SU-DHL-6 (cell line): Measurements from ENCODE around the gene NIPSNAP2.

Experiments used
- H2AFZ ChIP-seq: fragments of 200-600 bp; sonication (generic); 2 replicates; pipeline ENCODE4 v1.6.1; 2014; ENCODE audit warnings: low read depth, mild to moderate bottlenecking, moderate library complexity, mixed read lengths, antibody characterized with exemption, low read length; ENCODE audit not compliant: severe bottlenecking
- H3F3A ChIP-seq: fragments of 200-600 bp; shearing (Covaris generic); 2 replicates; pipeline ENCODE4 v1.6.0; 2016; ENCODE audit warnings: antibody characterized with exemption, mild to moderate bottlenecking; ENCODE audit not compliant: insufficient read depth
- H3K27ac ChIP-seq: fragments of 200-600 bp; sonication (generic); 2 replicates; pipeline ENCODE4 v1.5.1; 2016; ENCODE audit warnings: low read depth, mild to moderate bottlenecking, low read length, moderate library complexity, mixed read lengths
- H3K27me3 ChIP-seq: fragments of 200-600 bp; sonication (generic), shearing (Covaris generic); 2 replicates; pipeline ENCODE4 v1.6.0; 2014; ENCODE audit warnings: mild to moderate bottlenecking, low read length
- H3K36me3 ChIP-seq: fragments of 200-600 bp; sonication (generic); 2 replicates; pipeline ENCODE4 v1.6.1; 2014; ENCODE audit warnings: mild to moderate bottlenecking, low read length, mixed read lengths
- H3K4me2 ChIP-seq: fragments of 300-600, 200-600 bp; shearing (Covaris generic), sonication (generic); 2 replicates; pipeline ENCODE4 v1.6.0; 2014; ENCODE audit warnings: low read length, low read depth, mild to moderate bottlenecking; ENCODE audit not compliant: poor library complexity, severe bottlenecking
- H3K4me3 ChIP-seq: fragments of 200-600 bp; sonication (generic); 2 replicates; pipeline ENCODE4 v1.5.1; 2014; ENCODE audit warnings: antibody characterized with exemption, low read length, mild to moderate bottlenecking, mixed read lengths; ENCODE audit not compliant: insufficient read depth, poor library complexity, severe bottlenecking
- H3K79me2 ChIP-seq: fragments of 200-600 bp; sonication (generic); 2 replicates; pipeline ENCODE4 v1.6.1; 2014; ENCODE audit warnings: mild to moderate bottlenecking, low read length, moderate library complexity; ENCODE audit not compliant: insufficient read depth
- H3K9ac ChIP-seq: fragments of 200-600 bp; sonication (generic); 2 replicates; pipeline ENCODE4 v1.7.0; 2014; ENCODE audit warnings: mild to moderate bottlenecking, low read length
- H3K9me2 ChIP-seq: fragments of 200-600 bp; sonication (generic); replicated peaks from 2 replicates; pipeline ENCODE4 v1.6.1; 2014; ENCODE audit warnings: low read length; ENCODE audit not compliant: insufficient read depth
- H3K9me3 ChIP-seq: fragments of 200-600 bp; sonication (generic); 2 replicates; pipeline ENCODE4 v1.6.1; 2014; ENCODE audit warnings: low read length, mixed read lengths; ENCODE audit not compliant: insufficient read depth
- H4K20me1 ChIP-seq: fragments of 200-600 bp; sonication (generic); 2 replicates; pipeline ENCODE4 v1.6.1; 2014; ENCODE audit warnings: low read depth, mild to moderate bottlenecking, antibody characterized with exemption, low read length, moderate library complexity, mixed read lengths
- EZH2phosphoT487 ChIP-seq: fragments of 200-600 bp; sonication (generic), shearing (Covaris generic); conservative IDR thresholded peaks from 2 replicates; pipeline ENCODE4 v1.6.1; 2018; ENCODE audit warnings: mild to moderate bottlenecking, antibody characterized with exemption, low read length, moderate library complexity, mixed read lengths
- TF ChIP-seq, protein P1 (sequence below): fragments of 200-600 bp; sonication (generic); IDR thresholded peaks from one replicate; pipeline ENCODE4 v1.5.1; 2017; ENCODE audit warnings: antibody characterized with exemption, mild to moderate bottlenecking, low read length, moderate library complexity; ENCODE audit not compliant: insufficient read depth, poor library complexity, severe bottlenecking

NIPSNAP2 gene

DNA sequence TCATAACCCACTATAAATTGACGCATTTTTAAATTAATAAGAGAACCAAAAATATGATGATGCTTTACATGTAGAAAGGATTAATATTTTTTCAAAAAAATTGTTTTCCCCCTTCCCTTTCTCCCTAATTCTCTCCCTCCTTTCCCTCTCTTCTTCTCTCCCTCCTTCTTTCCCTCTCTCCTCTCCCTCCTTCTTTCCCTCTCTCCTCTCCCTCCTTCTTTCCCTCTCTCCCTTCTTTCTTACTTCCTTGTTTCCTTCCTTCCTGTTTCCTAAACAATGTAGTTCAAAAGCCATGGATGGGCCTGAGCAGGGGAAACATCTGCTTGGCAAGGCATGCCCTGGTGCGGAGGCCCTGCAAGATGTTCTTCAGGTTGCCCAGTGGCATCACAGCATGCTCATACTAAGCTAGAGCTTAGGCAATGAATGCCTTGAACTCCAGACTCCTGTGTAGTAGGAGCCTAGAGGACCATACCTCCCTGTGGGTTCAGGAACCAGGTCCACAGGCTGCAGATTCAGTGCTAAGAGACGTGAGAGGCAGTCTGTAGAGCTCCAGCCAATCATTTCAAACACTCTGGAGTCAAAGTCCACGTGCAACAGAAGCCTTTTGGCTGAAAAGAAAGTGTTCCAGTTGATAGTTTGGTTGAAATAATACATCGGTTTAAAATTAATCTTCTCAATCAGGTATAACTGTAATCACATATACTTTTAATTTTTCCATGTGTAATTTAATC, 32.8 kb upstream of the NIPSNAP2 start:
- H3K4me2 ChIP-seq = no peak overlapping the region
- H3K79me2 ChIP-seq = no peaks in the 10 kb centered on the region
- H3K4me3 ChIP-seq = no peak overlapping the region
- no peak overlapping the region for H2AFZ ChIP-seq
- no peaks in the 10 kb centered on the region for H3F3A ChIP-seq
- H3K36me3 ChIP-seq = no peaks in the 10 kb centered on the region
- no peaks in the 10 kb centered on the region for H3K9me2 ChIP-seq
- TF ChIP-seq, protein P1, sequence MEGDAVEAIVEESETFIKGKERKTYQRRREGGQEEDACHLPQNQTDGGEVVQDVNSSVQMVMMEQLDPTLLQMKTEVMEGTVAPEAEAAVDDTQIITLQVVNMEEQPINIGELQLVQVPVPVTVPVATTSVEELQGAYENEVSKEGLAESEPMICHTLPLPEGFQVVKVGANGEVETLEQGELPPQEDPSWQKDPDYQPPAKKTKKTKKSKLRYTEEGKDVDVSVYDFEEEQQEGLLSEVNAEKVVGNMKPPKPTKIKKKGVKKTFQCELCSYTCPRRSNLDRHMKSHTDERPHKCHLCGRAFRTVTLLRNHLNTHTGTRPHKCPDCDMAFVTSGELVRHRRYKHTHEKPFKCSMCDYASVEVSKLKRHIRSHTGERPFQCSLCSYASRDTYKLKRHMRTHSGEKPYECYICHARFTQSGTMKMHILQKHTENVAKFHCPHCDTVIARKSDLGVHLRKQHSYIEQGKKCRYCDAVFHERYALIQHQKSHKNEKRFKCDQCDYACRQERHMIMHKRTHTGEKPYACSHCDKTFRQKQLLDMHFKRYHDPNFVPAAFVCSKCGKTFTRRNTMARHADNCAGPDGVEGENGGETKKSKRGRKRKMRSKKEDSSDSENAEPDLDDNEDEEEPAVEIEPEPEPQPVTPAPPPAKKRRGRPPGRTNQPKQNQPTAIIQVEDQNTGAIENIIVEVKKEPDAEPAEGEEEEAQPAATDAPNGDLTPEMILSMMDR = no peak
- no peak for TF ChIP-seq EZH2phosphoT487
- no peak overlapping the region for H3K9ac ChIP-seq
- H3K27ac ChIP-seq = no peak overlapping the region
- peaks cover 3% of the 10 kb centered on the region; the same call in 1 of the 2 replicates for H3K9me3 ChIP-seq
- no peaks in the 10 kb centered on the region for H4K20me1 ChIP-seq
- H3K27me3 ChIP-seq = no peaks in the 10 kb centered on the region

DNA sequence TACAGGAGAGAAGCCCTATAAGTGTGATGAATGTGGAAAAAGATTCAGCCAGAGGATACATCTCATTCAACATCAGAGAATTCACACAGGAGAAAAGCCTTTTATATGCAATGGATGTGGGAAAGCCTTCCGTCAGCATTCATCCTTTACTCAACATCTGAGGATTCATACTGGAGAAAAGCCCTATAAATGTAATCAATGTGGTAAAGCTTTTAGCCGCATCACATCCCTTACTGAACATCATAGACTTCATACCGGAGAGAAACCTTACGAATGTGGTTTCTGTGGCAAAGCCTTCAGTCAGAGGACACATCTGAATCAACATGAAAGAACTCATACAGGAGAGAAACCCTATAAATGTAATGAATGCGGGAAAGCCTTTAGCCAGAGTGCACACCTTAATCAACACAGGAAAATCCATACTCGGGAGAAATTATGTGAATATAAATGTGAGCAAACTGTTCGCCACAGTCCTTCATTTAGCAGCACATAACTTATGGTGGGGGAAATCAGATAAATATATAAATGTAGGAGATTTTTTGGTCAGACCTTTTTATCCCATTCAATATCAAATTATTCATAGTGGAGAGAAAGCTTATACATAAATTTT, 24.8 kb upstream of the NIPSNAP2 start:
- Histone ChIP-seq H3K79me2 (no peaks in the 10 kb centered on the region), H3K36me3 (no peaks in the 10 kb centered on the region), H3K9me3 (peaks cover 24% of the 10 kb centered on the region; the same call in 1 of the 2 replicates), H3K9me2 (no peaks in the 10 kb centered on the region), H3K9ac (no peak overlapping the region), H3K27me3 (no peaks in the 10 kb centered on the region), H3K4me3 (no peak overlapping the region), H3F3A (no peaks in the 10 kb centered on the region), H3K4me2 (no peak overlapping the region), H4K20me1 (no peaks in the 10 kb centered on the region), H3K27ac (no peak overlapping the region), H2AFZ (no peak overlapping the region)
- TF ChIP-seq EZH2phosphoT487 = no peak
- TF ChIP-seq, protein P1 = no peak

DNA sequence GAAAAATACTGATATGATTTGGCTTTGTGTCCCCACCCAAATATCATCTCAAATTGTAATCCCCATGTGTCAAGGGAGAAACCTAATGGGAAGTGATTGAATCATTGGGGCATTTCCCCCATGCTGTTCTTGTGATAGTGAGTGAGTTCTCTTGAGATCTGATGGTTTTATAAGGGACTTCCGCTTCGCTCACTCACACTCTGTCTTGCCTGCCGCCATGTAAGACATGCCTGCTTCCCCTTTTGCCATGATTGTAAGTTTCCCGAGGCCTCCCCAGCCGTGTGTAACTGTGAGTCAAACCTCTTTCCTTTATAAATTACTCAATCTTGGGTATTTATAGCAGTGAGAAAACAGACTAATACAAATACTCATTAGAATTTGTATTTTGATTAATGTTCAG, 17.8 kb upstream of the NIPSNAP2 start:
- H2AFZ ChIP-seq = no peak overlapping the region

More for the DNA sequence above, 17.8 kb upstream of the NIPSNAP2 start:
- no peaks in the 10 kb centered on the region for H4K20me1 ChIP-seq
- H3K4me3 ChIP-seq = no peak overlapping the region
- no peaks in the 10 kb centered on the region for H3K36me3 ChIP-seq
- no peak overlapping the region for H3K4me2 ChIP-seq
- H3K27me3 ChIP-seq = no peaks in the 10 kb centered on the region
- H3F3A ChIP-seq = no peaks in the 10 kb centered on the region; the same call in 1 of the 2 replicates
- no peak overlapping the region for H3K27ac ChIP-seq
- TF ChIP-seq, protein P1 = no peak
- TF ChIP-seq EZH2phosphoT487 = no peak
- no peaks in the 10 kb centered on the region for H3K9me2 ChIP-seq
- peaks cover 3% of the 10 kb centered on the region; the same call in 1 of the 2 replicates for H3K9me3 ChIP-seq
- no peaks in the 10 kb centered on the region for H3K79me2 ChIP-seq
- no peak overlapping the region for H3K9ac ChIP-seq
